H1 (cell line): Measurements from ENCODE around the gene PPARGC1A.

ENCODE experiments used
- ASH2L ChIP-seq: fragments of 200-600, 300-600 bp; sonication (generic); IDR thresholded peaks from one replicate; pipeline ENCODE4 v1.7.1; 2017; ENCODE audit warnings: low read length
- BACH1 ChIP-seq: IDR thresholded peaks from 2 replicates; pipeline ENCODE4 v1.6.1; 2012; ENCODE audit warnings: low read length, improper control_type of control experiment
- EP300 ChIP-seq, 2 experiments: IDR thresholded peaks; 1 replicate in 1 of 2; 2 replicates in 1 of 2; pipeline ENCODE4 v1.6.1; 2011 to 2012; ENCODE audit warnings: low read depth in 2 of 2, low read length in 2 of 2, mild to moderate bottlenecking in 2 of 2, borderline replicate concordance in 1 of 2, inconsistent platforms in 1 of 2, moderate library complexity in 1 of 2
- JUND ChIP-seq: IDR thresholded peaks from 2 replicates; pipeline ENCODE4 v1.6.1; 2011; ENCODE audit warnings: mild to moderate bottlenecking, improper control_type of control experiment, low read length
- POLR2A ChIP-seq, 2 experiments: IDR thresholded peaks; 1 replicate in 1 of 2; 2 replicates in 1 of 2; pipeline ENCODE4 v1.6.1; 2011; ENCODE audit warnings: low read depth in 2 of 2, low read length in 2 of 2, mild to moderate bottlenecking in 2 of 2; ENCODE audit errors: control extremely low read depth in 1 of 2
- POLR2AphosphoS5 ChIP-seq: IDR thresholded peaks from 2 replicates; pipeline ENCODE4 v1.6.1; 2011; ENCODE audit warnings: low read depth, low read length
- RAD21 ChIP-seq, 2 experiments: IDR thresholded peaks in 1 of 2; conservative IDR thresholded peaks in 1 of 2; 2 replicates each; pipeline ENCODE4 v1.6.1; 2011; ENCODE audit warnings: low read depth in 2 of 2, low read length in 2 of 2, improper control_type of control experiment in 1 of 2, inconsistent platforms in 1 of 2, mild to moderate bottlenecking in 1 of 2, moderate library complexity in 1 of 2
- SIN3A ChIP-seq, 2 experiments: IDR thresholded peaks in 1 of 2; conservative IDR thresholded peaks in 1 of 2; 2 replicates each; pipeline ENCODE4 v1.6.1; 2011 to 2012; ENCODE audit warnings: low read length in 2 of 2, improper control_type of control experiment in 1 of 2, low read depth in 1 of 2, mild to moderate bottlenecking in 1 of 2
- SP1 ChIP-seq: IDR thresholded peaks from 2 replicates; pipeline ENCODE4 v1.6.1; 2011; ENCODE audit warnings: low read depth, low read length
- TF ChIP-seq, protein P1 (sequence below), 3 experiments: IDR thresholded peaks; 1 replicate in 2 of 3; 2 replicates in 1 of 3; pipeline versions ENCODE4 v1.5.1 to v1.6.1; 2011; ENCODE audit warnings: low read length in 3 of 3, mild to moderate bottlenecking in 3 of 3, inconsistent platforms in 2 of 3, low read depth in 1 of 3, moderate library complexity in 1 of 3; ENCODE audit not compliant: insufficient read depth in 1 of 3; ENCODE audit errors: control extremely low read depth in 1 of 3
- TF ChIP-seq, protein P2 (sequence below): IDR thresholded peaks from 2 replicates; pipeline ENCODE4 v1.6.1; 2012; ENCODE audit warnings: inconsistent platforms

DNA sequence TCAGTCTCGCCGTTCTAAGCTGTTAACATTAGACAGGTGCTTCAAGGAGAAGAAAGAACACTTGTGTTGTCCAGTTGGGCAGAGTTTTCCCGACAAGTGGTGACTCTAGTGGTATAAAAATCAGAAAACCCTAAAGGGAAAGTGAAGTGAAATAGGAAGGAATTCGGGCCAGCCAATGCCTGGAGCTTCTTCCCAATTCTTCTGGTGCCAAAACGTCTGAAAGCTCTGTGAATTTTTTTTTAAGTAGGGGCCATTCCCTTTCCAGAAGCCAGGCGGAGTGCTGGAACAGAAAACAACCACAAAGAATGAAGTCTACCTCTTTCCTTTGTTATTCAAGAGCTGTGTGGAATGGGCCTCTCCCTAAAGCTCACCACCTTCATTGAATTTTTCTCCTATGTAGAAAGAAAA is 43.1 kb upstream of the PPARGC1A start:
- TF ChIP-seq JUND, result no peak
- TF ChIP-seq, protein P1, sequence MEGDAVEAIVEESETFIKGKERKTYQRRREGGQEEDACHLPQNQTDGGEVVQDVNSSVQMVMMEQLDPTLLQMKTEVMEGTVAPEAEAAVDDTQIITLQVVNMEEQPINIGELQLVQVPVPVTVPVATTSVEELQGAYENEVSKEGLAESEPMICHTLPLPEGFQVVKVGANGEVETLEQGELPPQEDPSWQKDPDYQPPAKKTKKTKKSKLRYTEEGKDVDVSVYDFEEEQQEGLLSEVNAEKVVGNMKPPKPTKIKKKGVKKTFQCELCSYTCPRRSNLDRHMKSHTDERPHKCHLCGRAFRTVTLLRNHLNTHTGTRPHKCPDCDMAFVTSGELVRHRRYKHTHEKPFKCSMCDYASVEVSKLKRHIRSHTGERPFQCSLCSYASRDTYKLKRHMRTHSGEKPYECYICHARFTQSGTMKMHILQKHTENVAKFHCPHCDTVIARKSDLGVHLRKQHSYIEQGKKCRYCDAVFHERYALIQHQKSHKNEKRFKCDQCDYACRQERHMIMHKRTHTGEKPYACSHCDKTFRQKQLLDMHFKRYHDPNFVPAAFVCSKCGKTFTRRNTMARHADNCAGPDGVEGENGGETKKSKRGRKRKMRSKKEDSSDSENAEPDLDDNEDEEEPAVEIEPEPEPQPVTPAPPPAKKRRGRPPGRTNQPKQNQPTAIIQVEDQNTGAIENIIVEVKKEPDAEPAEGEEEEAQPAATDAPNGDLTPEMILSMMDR (IDR thresholded peaks at IDR 0.05; ENCODE audit: control extremely low read depth in 1 of 3, insufficient read depth in 1 of 3, low read depth in 1 of 3, low read length in 3 of 3), result peak in 2 of 3 experiments; percentile 54 to 63; a peak in 3 of 4 replicates
- TF ChIP-seq POLR2A (IDR thresholded peaks at IDR 0.05; ENCODE audit: control extremely low read depth in 1 of 2, low read depth in 2 of 2, low read length in 2 of 2), result no peak
- TF ChIP-seq ASH2L, result no peak
- TF ChIP-seq SP1, result peak; percentile 33; the same call in 1 of the 2 replicates
- TF ChIP-seq EP300 (IDR thresholded peaks at IDR 0.05; ENCODE audit: borderline replicate concordance in 1 of 2, low read depth in 2 of 2, low read length in 2 of 2), result no peak
- TF ChIP-seq POLR2AphosphoS5, result no peak
- no peak for TF ChIP-seq SIN3A (conservative IDR thresholded peaks at IDR 0.05 in 1 of 2, IDR thresholded peaks at IDR 0.05 in 1 of 2; ENCODE audit: low read depth in 1 of 2, low read length in 2 of 2)
- TF ChIP-seq, protein P2, sequence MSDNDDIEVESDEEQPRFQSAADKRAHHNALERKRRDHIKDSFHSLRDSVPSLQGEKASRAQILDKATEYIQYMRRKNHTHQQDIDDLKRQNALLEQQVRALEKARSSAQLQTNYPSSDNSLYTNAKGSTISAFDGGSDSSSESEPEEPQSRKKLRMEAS, result no peak
- peak; percentile 66 to 74 for TF ChIP-seq RAD21 (IDR thresholded peaks at IDR 0.05 in 1 of 2, conservative IDR thresholded peaks at IDR 0.05 in 1 of 2; ENCODE audit: low read depth in 2 of 2, low read length in 2 of 2)
- no peak for TF ChIP-seq BACH1
